KMS-11 (cell line): ENCODE data around the gene NXPH1.

ENCODE experiments used
- H2AFZ ChIP-seq: fragments of 200-600 bp; sonication (generic); 2 replicates; pipeline ENCODE4 v1.6.1; 2016; ENCODE audit warnings: antibody characterized with exemption, mixed run types, low read depth
- H3K27ac ChIP-seq: fragments of 200-600 bp; sonication (generic); 2 replicates; pipeline ENCODE4 v1.6.1; 2016; ENCODE audit warnings: mild to moderate bottlenecking, mixed run types
- H3K27me3 ChIP-seq: fragments of 200-600 bp; sonication (generic); 2 replicates; pipeline ENCODE4 v1.6.1; 2017; ENCODE audit warnings: mild to moderate bottlenecking, low read depth, mixed run types, moderate library complexity; ENCODE audit not compliant: insufficient read depth
- H3K36me3 ChIP-seq: fragments of 200-600 bp; sonication (generic); 2 replicates; pipeline ENCODE4 v1.6.1; 2017; ENCODE audit warnings: mild to moderate bottlenecking, mixed run types; ENCODE audit not compliant: insufficient read depth
- H3K4me1 ChIP-seq: fragments of 200-600 bp; sonication (generic); 2 replicates; pipeline ENCODE4 v1.6.1; 2016; ENCODE audit warnings: mild to moderate bottlenecking, low read depth, mixed run types; ENCODE audit not compliant: poor library complexity, severe bottlenecking
- H3K4me2 ChIP-seq: fragments of 200-600 bp; sonication (generic); 2 replicates; pipeline ENCODE4 v1.7.0; 2016; ENCODE audit warnings: mild to moderate bottlenecking, mixed run types
- H3K4me3 ChIP-seq: fragments of 200-600 bp; sonication (generic); IDR thresholded peaks from 2 replicates; pipeline ENCODE4 v1.6.1; 2017; ENCODE audit warnings: low read depth, low read length, mixed read lengths; ENCODE audit not compliant: insufficient read depth
- H3K79me2 ChIP-seq: fragments of 200-600 bp; sonication (generic); 2 replicates; pipeline ENCODE4 v1.6.1; 2016; ENCODE audit warnings: low read depth, mixed run types; ENCODE audit not compliant: insufficient read depth
- H3K9ac ChIP-seq: fragments of 200-600 bp; sonication (generic); 2 replicates; pipeline ENCODE4 v1.6.1; 2016; ENCODE audit warnings: mild to moderate bottlenecking, mixed run types
- H4K20me1 ChIP-seq: fragments of 200-600 bp; sonication (generic); 2 replicates; pipeline ENCODE4 v1.6.1; 2016; ENCODE audit warnings: mild to moderate bottlenecking, mixed run types; ENCODE audit not compliant: insufficient read depth
- TF ChIP-seq, protein P1 (sequence below): fragments of 200-600 bp; sonication (generic); conservative IDR thresholded peaks from 2 replicates; pipeline ENCODE4 v1.6.1; 2017; ENCODE audit warnings: low read depth, mild to moderate bottlenecking, antibody characterized with exemption, low read length, moderate library complexity, mixed read lengths

The NXPH1 gene

GRCh38 chr7:8669501-8669851 lies 236.1 kb downstream of the NXPH1 start:
- Histone ChIP-seq H3K27ac (no peak overlapping the region), H3K27me3 (no peaks in the 10 kb centered on the region), H3K4me3 (no peak overlapping the region)

GRCh38 chr7:8684426-8684825 lies 251.0 kb downstream of the NXPH1 start:
- Histone ChIP-seq H2AFZ (no peak overlapping the region), H3K27me3 (no peaks in the 10 kb centered on the region), H3K4me1 (no peaks in the 10 kb centered on the region), H3K4me2 (no peak overlapping the region), H3K79me2 (no peaks in the 10 kb centered on the region), H4K20me1 (no peaks in the 10 kb centered on the region), H3K4me3 (no peak overlapping the region), H3K9ac (no peak overlapping the region), H3K36me3 (no peaks in the 10 kb centered on the region), H3K27ac (no peak overlapping the region)
- TF ChIP-seq, protein P1, sequence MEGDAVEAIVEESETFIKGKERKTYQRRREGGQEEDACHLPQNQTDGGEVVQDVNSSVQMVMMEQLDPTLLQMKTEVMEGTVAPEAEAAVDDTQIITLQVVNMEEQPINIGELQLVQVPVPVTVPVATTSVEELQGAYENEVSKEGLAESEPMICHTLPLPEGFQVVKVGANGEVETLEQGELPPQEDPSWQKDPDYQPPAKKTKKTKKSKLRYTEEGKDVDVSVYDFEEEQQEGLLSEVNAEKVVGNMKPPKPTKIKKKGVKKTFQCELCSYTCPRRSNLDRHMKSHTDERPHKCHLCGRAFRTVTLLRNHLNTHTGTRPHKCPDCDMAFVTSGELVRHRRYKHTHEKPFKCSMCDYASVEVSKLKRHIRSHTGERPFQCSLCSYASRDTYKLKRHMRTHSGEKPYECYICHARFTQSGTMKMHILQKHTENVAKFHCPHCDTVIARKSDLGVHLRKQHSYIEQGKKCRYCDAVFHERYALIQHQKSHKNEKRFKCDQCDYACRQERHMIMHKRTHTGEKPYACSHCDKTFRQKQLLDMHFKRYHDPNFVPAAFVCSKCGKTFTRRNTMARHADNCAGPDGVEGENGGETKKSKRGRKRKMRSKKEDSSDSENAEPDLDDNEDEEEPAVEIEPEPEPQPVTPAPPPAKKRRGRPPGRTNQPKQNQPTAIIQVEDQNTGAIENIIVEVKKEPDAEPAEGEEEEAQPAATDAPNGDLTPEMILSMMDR = no peak

More at GRCh38 chr7:8669501-8669851, 236.1 kb downstream of the NXPH1 start:
- TF ChIP-seq, protein P1 = no peak
- no peaks in the 10 kb centered on the region for H4K20me1 ChIP-seq
- H3K36me3 ChIP-seq = no peaks in the 10 kb centered on the region
- no peak overlapping the region for H2AFZ ChIP-seq
- H3K4me2 ChIP-seq = no peak overlapping the region
- no peaks in the 10 kb centered on the region for H3K4me1 ChIP-seq
- no peaks in the 10 kb centered on the region for H3K79me2 ChIP-seq
- H3K9ac ChIP-seq = no peak overlapping the region

GRCh38 chr7:8699875-8700624 lies 266.6 kb downstream of the NXPH1 start:
- H3K27ac ChIP-seq = no peak overlapping the region
- no peaks in the 10 kb centered on the region for H3K36me3 ChIP-seq
- no peaks in the 10 kb centered on the region for H3K27me3 ChIP-seq
- TF ChIP-seq, protein P1 = no peak
- H3K9ac ChIP-seq = no peak overlapping the region
- no peaks in the 10 kb centered on the region for H3K4me1 ChIP-seq
- H3K79me2 ChIP-seq = no peaks in the 10 kb centered on the region
- H3K4me3 ChIP-seq = no peak overlapping the region
- no peak overlapping the region for H2AFZ ChIP-seq
- no peak overlapping the region for H3K4me2 ChIP-seq
- no peaks in the 10 kb centered on the region for H4K20me1 ChIP-seq

- TF ChIP-seq, protein P1 = no peak
- H3K4me2 ChIP-seq = no peak overlapping the region
- no peak overlapping the region for H3K4me3 ChIP-seq
- H3K27ac ChIP-seq = no peak overlapping the region
- no peak overlapping the region for H2AFZ ChIP-seq
- no peaks in the 10 kb centered on the region for H3K79me2 ChIP-seq
- H3K36me3 ChIP-seq = no peaks in the 10 kb centered on the region
- no peaks in the 10 kb centered on the region for H4K20me1 ChIP-seq
- no peak overlapping the region for H3K9ac ChIP-seq
- no peaks in the 10 kb centered on the region for H3K4me1 ChIP-seq
- no peaks in the 10 kb centered on the region for H3K27me3 ChIP-seq
Measured at GRCh38 chr7:8702807-8703206, 269.4 kb downstream of the NXPH1 start.
